HG02943 (cell line): ENCODE results near the gene CELA3A.
"Not testable (repeated sequence)": the region's sequence is repeated elsewhere in the genome, so short reads cannot be mapped to it uniquely, and the experiment has no call there.

Source experiments
- ATAC-seq: cut with Tn5 transposase; IDR thresholded peaks from one replicate; pipeline ENCODE4 v1.9.1; 2021; ENCODE audit warnings: mild to moderate bottlenecking, low read depth, moderate library complexity; ENCODE audit not compliant: unreplicated experiment

The CELA3A gene

GRCh38 chr1:21980515-21981220 lies 20.8 kb upstream of the CELA3A start:
- ATAC-seq, result not testable (repeated sequence)

GRCh38 chr1:21981253-21981652 lies 20.2 kb upstream of the CELA3A start:
- not testable (repeated sequence) for ATAC-seq

- not testable (repeated sequence) for ATAC-seq
These were observed 19.3 kb upstream of the CELA3A start for GRCh38 chr1:21982122-21982521.

GRCh38 chr1:21983539-21983938 lies 17.9 kb upstream of the CELA3A start:
- ATAC-seq, result not testable (repeated sequence)

- ATAC-seq, result not testable (repeated sequence)
These were observed 15.6 kb upstream of the CELA3A start for GRCh38 chr1:21985893-21986292.

GRCh38 chr1:21986386-21986785 lies 15.1 kb upstream of the CELA3A start:
- not testable (repeated sequence) for ATAC-seq

- not testable (repeated sequence) for ATAC-seq
These were observed 11.6 kb upstream of the CELA3A start for GRCh38 chr1:21989672-21990393.

GRCh38 chr1:21992186-21992585 lies 9.3 kb upstream of the CELA3A start:
- ATAC-seq, result not testable (repeated sequence)

- ATAC-seq, result not testable (repeated sequence)
These were observed 6.7 kb upstream of the CELA3A start for GRCh38 chr1:21994716-21995115.

- not testable (repeated sequence) for ATAC-seq
These were observed 4.8 kb upstream of the CELA3A start for GRCh38 chr1:21996663-21996970.

GRCh38 chr1:21997891-21998623 lies 3.4 kb upstream of the CELA3A start:
- not testable (repeated sequence) for ATAC-seq

- not testable (repeated sequence) for ATAC-seq
These were observed 2.7 kb upstream of the CELA3A start for GRCh38 chr1:21998624-21999294.

- not testable (repeated sequence) for ATAC-seq
These were observed 1.8 kb upstream of the CELA3A start for GRCh38 chr1:21999645-22000044.

GRCh38 chr1:22002461-22002860 lies 1.0 kb downstream of the CELA3A start:
- not testable (repeated sequence) for ATAC-seq

- ATAC-seq, result not testable (repeated sequence)
These were observed 1.4 kb downstream of the CELA3A start for GRCh38 chr1:22002875-22003274.

GRCh38 chr1:22003959-22004358 lies 2.5 kb downstream of the CELA3A start:
- ATAC-seq, result not testable (repeated sequence)

- ATAC-seq, result not testable (repeated sequence)
These were observed 4.0 kb downstream of the CELA3A start for GRCh38 chr1:22005261-22006149.

GRCh38 chr1:22006736-22007135 lies 5.3 kb downstream of the CELA3A start:
- not testable (repeated sequence) for ATAC-seq

- ATAC-seq, result not testable (repeated sequence)
These were observed 5.8 kb downstream of the CELA3A start for GRCh38 chr1:22007262-22007661.

- not testable (repeated sequence) for ATAC-seq
These were observed 8.1 kb downstream of the CELA3A start for GRCh38 chr1:22009566-22009965.
